ENCODE measurements around the gene EGLN2.

GRCh38 chr19:40827386-40828247 lies 28.6 kb downstream of the EGLN2 start:
- TF ChIP-seq EZH2 (IDR thresholded peaks at IDR 0.05) (no peak), POLR2AphosphoS5 (IDR thresholded peaks at IDR 0.05; ENCODE audit: borderline replicate concordance, low read depth, low read length) (no peak)
